HG03460 (cell line): ENCODE data around the gene PLEKHB1.
A peak's percentile ranks its signal among the peaks of the same experiment; 100 is the strongest.

Experiments
- ATAC-seq: cut with Tn5 transposase; IDR thresholded peaks from one replicate; pipeline ENCODE4 v1.9.1; 2021; ENCODE audit not compliant: unreplicated experiment

The PLEKHB1 gene

GRCh38 chr11:73648121-73648520 lies 1.7 kb downstream of the PLEKHB1 start:
- ATAC-seq, result no peak

GRCh38 chr11:73648571-73649046 lies 2.2 kb downstream of the PLEKHB1 start:
- ATAC-seq, result no peak

- no peak for ATAC-seq
Observed at GRCh38 chr11:73649206-73649605, 2.8 kb downstream of the PLEKHB1 start.

GRCh38 chr11:73650400-73650799 lies 4.0 kb downstream of the PLEKHB1 start:
- no peak for ATAC-seq

- no peak for ATAC-seq
Observed at GRCh38 chr11:73651252-73651651, 4.9 kb downstream of the PLEKHB1 start.

GRCh38 chr11:73651661-73652045 lies 5.3 kb downstream of the PLEKHB1 start:
- no peak for ATAC-seq

GRCh38 chr11:73652046-73652730 lies 5.8 kb downstream of the PLEKHB1 start:
- ATAC-seq, result no peak

- ATAC-seq, result no peak
Observed at GRCh38 chr11:73652856-73653559, 6.6 kb downstream of the PLEKHB1 start.

- no peak for ATAC-seq
Observed at GRCh38 chr11:73653996-73654395, 7.6 kb downstream of the PLEKHB1 start.

GRCh38 chr11:73654482-73655021 lies 8.2 kb downstream of the PLEKHB1 start:
- no peak for ATAC-seq

- no peak for ATAC-seq
Observed at GRCh38 chr11:73655686-73656085, 9.3 kb downstream of the PLEKHB1 start.

- no peak for ATAC-seq
Observed at GRCh38 chr11:73656985-73657384, 10.6 kb downstream of the PLEKHB1 start.

- no peak for ATAC-seq
Observed at GRCh38 chr11:73659961-73660360, 13.6 kb downstream of the PLEKHB1 start.

GRCh38 chr11:73660497-73661034 lies 14.2 kb downstream of the PLEKHB1 start:
- no peak for ATAC-seq

- ATAC-seq, result peak; percentile 62
Observed at GRCh38 chr11:73661035-73661628, 14.8 kb downstream of the PLEKHB1 start.

GRCh38 chr11:73662445-73663157 lies 16.2 kb downstream of the PLEKHB1 start:
- ATAC-seq, result no peak

GRCh38 chr11:73663604-73664495 lies 17.5 kb downstream of the PLEKHB1 start:
- no peak for ATAC-seq

GRCh38 chr11:73664877-73665276 lies 18.5 kb downstream of the PLEKHB1 start:
- ATAC-seq, result no peak

- no peak for ATAC-seq
Observed at GRCh38 chr11:73667891-73668290, 21.5 kb downstream of the PLEKHB1 start.

GRCh38 chr11:73670808-73671207 lies 24.4 kb downstream of the PLEKHB1 start:
- no peak for ATAC-seq
